Fibroblast of pulmonary artery (primary cell): Measurements from ENCODE around the gene MAN1A1.

ENCODE experiments used
- DNase-seq: peaks from one replicate; pipeline ENCODE4 v3.0.0-alpha.2; 2010; ENCODE audit warnings: low read depth
- H3K4me3 ChIP-seq: replicated peaks from 2 replicates; pipeline ENCODE4 v1.5.1; 2011; ENCODE audit warnings: low read depth, mild to moderate bottlenecking, control low read depth, low read length, moderate library complexity
- CTCF ChIP-seq: IDR thresholded peaks from 2 replicates; pipeline ENCODE4 v1.5.1; 2011; ENCODE audit warnings: mild to moderate bottlenecking, control low read depth, low read length, inconsistent platforms; ENCODE audit errors: missing control alignments

MAN1A1 gene

GRCh38 chr6:119152187-119152586 lies 197.4 kb downstream of the MAN1A1 start:
- no peak overlapping the region for H3K4me3 ChIP-seq
- DNase-seq = no peak
- TF ChIP-seq CTCF = no peak

GRCh38 chr6:119148825-119149525 lies 200.6 kb downstream of the MAN1A1 start:
- TF ChIP-seq CTCF = no peak
- H3K4me3 ChIP-seq = no peak overlapping the region
- no peak for DNase-seq

- peak; percentile 47 for TF ChIP-seq CTCF
- no peak overlapping the region for H3K4me3 ChIP-seq
- peak; percentile 83 for DNase-seq
Measured at GRCh38 chr6:119148098-119148824, 201.3 kb downstream of the MAN1A1 start.

GRCh38 chr6:119147101-119148053 lies 202.2 kb downstream of the MAN1A1 start:
- TF ChIP-seq CTCF = no peak
- DNase-seq = peak; percentile 94
- H3K4me3 ChIP-seq = no peak overlapping the region

GRCh38 chr6:119145111-119145510 lies 204.4 kb downstream of the MAN1A1 start:
- DNase-seq = no peak
- H3K4me3 ChIP-seq = no peak overlapping the region
- no peak for TF ChIP-seq CTCF

- TF ChIP-seq CTCF = no peak
- no peak overlapping the region for H3K4me3 ChIP-seq
- no peak for DNase-seq
Measured at GRCh38 chr6:119142637-119143036, 206.9 kb downstream of the MAN1A1 start.
